ENCODE data around the gene VCP. TPM values are rescaled to one million over a fixed set of nuclear protein-coding genes. Genes with fewer than 3 reads are reported as not detected.
"Not testable (repeated sequence)": the region's sequence is repeated elsewhere in the genome, so short reads cannot be mapped to it uniquely, and the experiment has no call there.

The VCP gene
- total RNA-seq, 2 experiments from 2014 or later: 215 to 224 TPM

DNA sequence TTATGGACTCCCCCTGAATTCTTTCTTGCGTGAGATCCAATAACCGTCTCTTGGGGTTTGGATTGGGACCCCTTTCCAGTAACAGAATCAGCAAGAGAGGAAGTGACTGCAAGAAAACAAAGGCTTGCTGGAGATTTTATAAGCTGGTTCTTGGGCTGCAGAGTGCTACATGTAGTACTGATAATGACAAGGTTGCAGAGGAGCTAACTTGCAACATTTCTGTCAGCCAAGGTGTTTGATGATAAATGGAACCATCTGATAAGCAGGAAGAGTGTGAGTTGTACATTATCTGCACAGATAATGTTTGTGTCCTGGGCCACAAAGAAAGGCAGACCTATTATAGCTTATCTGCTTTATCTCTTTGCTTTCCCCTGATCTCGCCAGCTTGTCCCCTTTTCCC lies 45.8 kb downstream of the VCP start:
- Mint-ChIP-seq H3K4me1 (ENCODE audit: low read depth) (peaks cover 4% of the 10 kb centered on the region), H3K36me3 (ENCODE audit: low read depth) (peaks cover 6% of the 10 kb centered on the region), H3K4me3 (no peak overlapping the region), H3K27ac (no peak overlapping the region), H3K27me3 (no peaks in the 10 kb centered on the region), H3K9me3 (no peaks in the 10 kb centered on the region)
- CTCF ChIA-PET: interaction anchor here (1.2 to 5.0 kb wide), 7 partner anchors 8 to 127 kb away, joined by 3 to 19 read pairs (median 5); no protein-coding TSS in a partner anchor
- intact Hi-C loops (cut with micrococcal nuclease): no loop called here
- TF ChIP-seq, protein P1, sequence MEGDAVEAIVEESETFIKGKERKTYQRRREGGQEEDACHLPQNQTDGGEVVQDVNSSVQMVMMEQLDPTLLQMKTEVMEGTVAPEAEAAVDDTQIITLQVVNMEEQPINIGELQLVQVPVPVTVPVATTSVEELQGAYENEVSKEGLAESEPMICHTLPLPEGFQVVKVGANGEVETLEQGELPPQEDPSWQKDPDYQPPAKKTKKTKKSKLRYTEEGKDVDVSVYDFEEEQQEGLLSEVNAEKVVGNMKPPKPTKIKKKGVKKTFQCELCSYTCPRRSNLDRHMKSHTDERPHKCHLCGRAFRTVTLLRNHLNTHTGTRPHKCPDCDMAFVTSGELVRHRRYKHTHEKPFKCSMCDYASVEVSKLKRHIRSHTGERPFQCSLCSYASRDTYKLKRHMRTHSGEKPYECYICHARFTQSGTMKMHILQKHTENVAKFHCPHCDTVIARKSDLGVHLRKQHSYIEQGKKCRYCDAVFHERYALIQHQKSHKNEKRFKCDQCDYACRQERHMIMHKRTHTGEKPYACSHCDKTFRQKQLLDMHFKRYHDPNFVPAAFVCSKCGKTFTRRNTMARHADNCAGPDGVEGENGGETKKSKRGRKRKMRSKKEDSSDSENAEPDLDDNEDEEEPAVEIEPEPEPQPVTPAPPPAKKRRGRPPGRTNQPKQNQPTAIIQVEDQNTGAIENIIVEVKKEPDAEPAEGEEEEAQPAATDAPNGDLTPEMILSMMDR (IDR thresholded peaks at IDR 0.05): no peak
- POLR2A ChIA-PET: interaction anchor here (1.0 kb wide), 1 partner anchor 42 kb away, joined by 3 read pairs; no protein-coding TSS in a partner anchor
- no peak for DNase-seq
- no peak for ATAC-seq

GRCh38 chr9:35023443-35023842 lies 49.0 kb downstream of the VCP start:
- intact Hi-C loops (cut with micrococcal nuclease); ATAC-seq; H3K9me3 Mint-ChIP-seq; H3K36me3 Mint-ChIP-seq (ENCODE audit: low read depth); POLR2A ChIA-PET; H3K4me1 Mint-ChIP-seq (ENCODE audit: low read depth); H3K27me3 Mint-ChIP-seq; H3K4me3 Mint-ChIP-seq; DNase-seq: not testable (repeated sequence)
- CTCF ChIA-PET: interaction anchor here (1.8 kb wide), 1 partner anchor 27 kb away, joined by 4 read pairs; no protein-coding TSS in a partner anchor
- H3K27ac Mint-ChIP-seq: peak overlapping the region; percentile 12

DNA sequence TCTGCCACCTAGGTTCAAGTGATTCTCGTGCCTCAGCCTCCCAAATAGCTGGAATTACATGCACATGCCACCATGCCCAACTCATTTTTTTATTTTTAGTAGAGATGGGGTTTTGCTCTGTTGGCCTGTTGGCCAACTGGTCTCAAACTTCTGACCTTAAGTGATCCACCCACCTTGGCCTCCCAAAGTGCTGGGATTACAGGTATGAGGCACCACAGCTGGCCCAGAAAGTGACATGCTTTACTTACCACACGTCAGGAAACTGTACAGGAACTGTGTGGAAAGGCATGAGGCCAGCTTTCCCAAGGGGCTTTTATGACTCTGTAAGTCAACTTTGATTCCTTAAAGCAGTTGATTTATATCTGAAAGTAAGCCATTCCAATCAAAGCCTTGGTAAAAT lies 57.9 kb downstream of the VCP start:
- H3K9me3 Mint-ChIP-seq: peaks cover 15% of the 10 kb centered on the region
- peaks cover 31% of the 10 kb centered on the region for H3K36me3 Mint-ChIP-seq (ENCODE audit: low read depth)
- ATAC-seq: no peak
- H3K27me3 Mint-ChIP-seq: no peaks in the 10 kb centered on the region
- H3K27ac Mint-ChIP-seq: no peak overlapping the region
- no peak overlapping the region for H3K4me3 Mint-ChIP-seq
- intact Hi-C loops (cut with micrococcal nuclease): no loop called here
- CTCF ChIA-PET: interaction anchor here (0.6 to 1.2 kb wide), 4 partner anchors 11 to 35 kb away, joined by 3 to 9 read pairs (median 4); no protein-coding TSS in a partner anchor
- TF ChIP-seq, protein P1 (IDR thresholded peaks at IDR 0.05): no peak
- DNase-seq: no peak
- H3K4me1 Mint-ChIP-seq (ENCODE audit: low read depth): peaks cover 3% of the 10 kb centered on the region
- POLR2A ChIA-PET: interaction anchor here (0.6 kb wide), 1 partner anchor 15 kb away, joined by 4 read pairs; no protein-coding TSS in a partner anchor

GRCh38 chr9:35010351-35010958 lies 62.0 kb downstream of the VCP start:
- Mint-ChIP-seq H3K27me3 (no peaks in the 10 kb centered on the region), H3K9me3 (peaks cover 15% of the 10 kb centered on the region), H3K36me3 (ENCODE audit: low read depth) (peaks cover 31% of the 10 kb centered on the region), H3K4me3 (no peak overlapping the region), H3K4me1 (ENCODE audit: low read depth) (peaks cover 3% of the 10 kb centered on the region), H3K27ac (no peak overlapping the region)
- intact Hi-C loops (cut with micrococcal nuclease): no loop called here
- POLR2A ChIA-PET: interaction anchor here (1.1 kb wide), 1 partner anchor 16 kb away, joined by 3 read pairs; no protein-coding TSS in a partner anchor
- TF ChIP-seq, protein P1 (IDR thresholded peaks at IDR 0.05): no peak
- CTCF ChIA-PET: interaction anchor here (1.4 kb wide), 1 partner anchor 41 kb away, joined by 6 read pairs; no protein-coding TSS in a partner anchor
- no peak for DNase-seq
- no peak for ATAC-seq

Other genes starting within 250 kb of the VCP start
- gene PHF24, start 114.3 kb downstream of the VCP start, total RNA-seq: under 1 TPM in 1 of 2 experiments, not detected in 1; 0.11 TPM
- 10 to 100 TPM; 14.6 to 16.4 TPM for gene DNAJB5, start 82.9 kb downstream of the VCP start, total RNA-seq
- gene FANCG, start 7.3 kb upstream of the VCP start, total RNA-seq: 10 to 100 TPM; 91.5 to 94.0 TPM
- 10 to 100 TPM; 19.8 to 21.9 TPM for gene PIGO, start 24.0 kb upstream of the VCP start, total RNA-seq
- 100 to 1,000 TPM; 208 to 211 TPM for gene STOML2, start 30.5 kb upstream of the VCP start, total RNA-seq
- 1 to 10 TPM; 5.9 to 6.0 TPM for gene ATOSB, start 43.2 kb upstream of the VCP start, total RNA-seq
- gene UNC13B, start 89.4 kb upstream of the VCP start, total RNA-seq: 1 to 10 TPM; 1.3 to 1.9 TPM

All from activated CD8-positive, alpha-beta T cell treated with anti-CD3 and anti-CD28 coated beads for 36 hours (primary cell).